A673 (cell line): Measurements from ENCODE around the gene CACNA2D3. TPM values are rescaled to one million over a fixed set of nuclear protein-coding genes. Genes with fewer than 3 reads are reported as not detected.

ENCODE experiments used
- BruUV-seq: library from RNA; stranded (reverse); fragments of 400-500 nt; replicated peaks from 2 replicates; lab custom pipeline; 2021; lab: Mats Ljungman, UMichigan
- CTCF ChIA-PET: fragments of 300-600 bp; sonication (Branson Sonifier 250); formaldehyde crosslinking; loops from one replicate; lab custom pipeline; 2022; ENCODE audit warnings: antibody characterized with exemption; lab: Charles Lee
- POLR2A ChIA-PET: fragments of 300-600 bp; sonication (Branson Sonifier 250); formaldehyde crosslinking; loops from one replicate; lab custom pipeline; 2022; ENCODE audit warnings: antibody characterized with exemption; ENCODE audit not compliant: low non-redundant PET; lab: Charles Lee
- DNase-seq: peaks from one replicate; pipeline ENCODE4 v3.0.0-alpha.2; 2015; ENCODE audit warnings: low spot score
- H3K27ac ChIP-seq: fragments of 200-600 bp; sonication (generic); 2 replicates; pipeline ENCODE4 v1.5.1; 2016; ENCODE audit warnings: mixed run types, low read depth, mild to moderate bottlenecking, mixed read lengths, antibody characterized with exemption, low read length; ENCODE audit not compliant: poor library complexity, severe bottlenecking
- H3K27me3 ChIP-seq: fragments of 200-600 bp; sonication (generic); replicated peaks from 2 replicates; pipeline ENCODE4 v1.6.1; 2017; ENCODE audit warnings: mixed run types, low read depth, mild to moderate bottlenecking, mixed read lengths, antibody characterized with exemption, low read length; ENCODE audit not compliant: insufficient read depth, poor library complexity
- H3K36me3 ChIP-seq: fragments of 200-600 bp; sonication (generic); 2 replicates; pipeline ENCODE4 v1.6.1; 2016; ENCODE audit warnings: mixed run types, mild to moderate bottlenecking, mixed read lengths, antibody characterized with exemption, low read length; ENCODE audit not compliant: insufficient read depth, poor library complexity, severe bottlenecking
- H3K4me1 ChIP-seq: fragments of 200-600 bp; sonication (generic); 2 replicates; pipeline ENCODE4 v1.6.1; 2017; ENCODE audit warnings: mixed run types, mild to moderate bottlenecking, mixed read lengths, antibody characterized with exemption, low read length; ENCODE audit not compliant: insufficient read depth, poor library complexity, severe bottlenecking
- H3K4me3 ChIP-seq: fragments of 200-600 bp; sonication (generic); 2 replicates; pipeline ENCODE4 v1.5.1; 2016; ENCODE audit warnings: low read depth, mixed run types, mild to moderate bottlenecking, mixed read lengths, low read length; ENCODE audit not compliant: poor library complexity, severe bottlenecking
- H3K9me3 ChIP-seq: fragments of 200-600 bp; sonication (generic); 2 replicates; pipeline ENCODE4 v1.6.1; 2016; ENCODE audit warnings: mixed run types, low read depth, mild to moderate bottlenecking, mixed read lengths, antibody characterized with exemption, low read length; ENCODE audit not compliant: poor library complexity, severe bottlenecking
- EZH2 ChIP-seq: fragments of 200-600 bp; sonication (generic); IDR thresholded peaks from 2 replicates; pipeline ENCODE4 v1.6.1; 2017; ENCODE audit warnings: borderline replicate concordance, low read depth, mild to moderate bottlenecking, mixed read lengths, antibody characterized with exemption, low read length; ENCODE audit not compliant: poor library complexity, severe bottlenecking
- intact Hi-C: fragments of 100-400 bp; cut with micrococcal nuclease; formaldehyde crosslinking; loops from one replicate; pipeline ENCODE4 v1.10.0; 2022; ENCODE audit not compliant: unreplicated experiment
- total RNA-seq: library from RNA; stranded (reverse); gene quantifications from 2 replicates; pipeline ENCODE4 v1.2.3, GENCODE V29; 2021
- TF ChIP-seq, protein P1 (sequence below): fragments of 300-800, 200-600 bp; sonication (generic); conservative IDR thresholded peaks from 2 replicates; pipeline ENCODE4 v1.5.1; 2017; ENCODE audit warnings: low read depth, mild to moderate bottlenecking, antibody characterized with exemption, low read length, moderate library complexity, mixed read lengths

The CACNA2D3 gene
- total RNA-seq, 1 experiment from 2014 or later: not detected

DNA sequence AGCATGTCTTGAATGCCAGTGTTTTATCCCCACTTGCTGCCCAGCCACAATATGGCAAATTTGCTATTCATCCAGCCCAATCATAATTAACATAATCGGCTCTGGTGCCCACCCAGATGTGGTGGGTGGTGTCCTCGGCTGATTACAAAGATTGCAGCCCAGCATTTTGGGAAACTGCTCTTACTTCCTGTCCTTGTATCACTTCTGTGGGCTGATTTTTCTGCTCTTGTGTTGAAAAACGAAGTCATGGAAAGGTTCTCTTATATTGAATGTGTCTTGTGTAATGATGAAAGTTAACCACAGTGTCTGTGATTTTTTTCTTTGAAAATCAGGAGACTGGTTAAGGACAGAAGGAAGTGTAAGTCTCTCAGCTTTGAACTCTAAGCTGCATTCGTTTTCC, 141.7 kb downstream of the CACNA2D3 start:
- H3K36me3 ChIP-seq: no peaks in the 10 kb centered on the region
- H3K4me3 ChIP-seq: no peak overlapping the region
- intact Hi-C loops: no loop called here
- no peaks in the 10 kb centered on the region for H3K27me3 ChIP-seq
- TF ChIP-seq EZH2: no peak
- TF ChIP-seq, protein P1, sequence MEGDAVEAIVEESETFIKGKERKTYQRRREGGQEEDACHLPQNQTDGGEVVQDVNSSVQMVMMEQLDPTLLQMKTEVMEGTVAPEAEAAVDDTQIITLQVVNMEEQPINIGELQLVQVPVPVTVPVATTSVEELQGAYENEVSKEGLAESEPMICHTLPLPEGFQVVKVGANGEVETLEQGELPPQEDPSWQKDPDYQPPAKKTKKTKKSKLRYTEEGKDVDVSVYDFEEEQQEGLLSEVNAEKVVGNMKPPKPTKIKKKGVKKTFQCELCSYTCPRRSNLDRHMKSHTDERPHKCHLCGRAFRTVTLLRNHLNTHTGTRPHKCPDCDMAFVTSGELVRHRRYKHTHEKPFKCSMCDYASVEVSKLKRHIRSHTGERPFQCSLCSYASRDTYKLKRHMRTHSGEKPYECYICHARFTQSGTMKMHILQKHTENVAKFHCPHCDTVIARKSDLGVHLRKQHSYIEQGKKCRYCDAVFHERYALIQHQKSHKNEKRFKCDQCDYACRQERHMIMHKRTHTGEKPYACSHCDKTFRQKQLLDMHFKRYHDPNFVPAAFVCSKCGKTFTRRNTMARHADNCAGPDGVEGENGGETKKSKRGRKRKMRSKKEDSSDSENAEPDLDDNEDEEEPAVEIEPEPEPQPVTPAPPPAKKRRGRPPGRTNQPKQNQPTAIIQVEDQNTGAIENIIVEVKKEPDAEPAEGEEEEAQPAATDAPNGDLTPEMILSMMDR: no peak
- no TSS peak for BruUV-seq
- no peak overlapping the region for H3K27ac ChIP-seq
- H3K4me1 ChIP-seq: no peaks in the 10 kb centered on the region
- H3K9me3 ChIP-seq: no peaks in the 10 kb centered on the region
- CTCF ChIA-PET: no interaction called here
- no peak for DNase-seq
- POLR2A ChIA-PET: no interaction called here

DNA sequence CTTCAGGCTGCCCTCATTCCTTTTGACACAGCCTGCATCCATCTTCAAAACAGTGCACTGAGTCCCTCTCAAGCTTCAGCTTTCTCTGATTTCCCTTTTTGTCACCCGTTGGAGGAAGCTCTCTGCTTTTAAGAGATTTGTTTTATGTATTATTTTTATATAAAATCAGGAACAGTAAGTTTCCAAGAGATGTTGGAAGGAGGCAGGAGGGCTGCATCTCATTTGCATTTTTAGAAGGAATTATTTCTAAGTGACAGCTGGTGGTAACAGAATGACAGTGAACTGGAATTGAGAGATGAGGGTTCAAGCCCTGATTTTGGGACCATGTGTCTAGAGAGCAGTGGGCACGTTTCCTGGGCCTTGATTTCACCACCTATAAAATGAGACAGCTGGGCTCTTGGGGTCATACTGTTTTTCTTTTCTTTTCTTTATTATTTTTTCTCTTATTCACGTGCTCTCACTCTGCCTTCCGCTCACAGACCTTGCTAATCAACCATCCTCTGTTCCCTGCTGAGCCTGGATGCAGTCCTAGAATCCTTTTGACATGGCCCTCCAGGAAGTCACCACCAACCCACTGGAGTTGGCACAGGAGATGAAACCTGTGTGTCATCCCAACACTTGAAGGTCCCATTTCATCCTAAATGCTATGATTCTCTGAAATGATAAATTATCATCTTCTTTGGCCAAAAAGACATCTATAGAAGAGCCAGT, 148.6 kb downstream of the CACNA2D3 start:
- H3K4me1 ChIP-seq: no peaks in the 10 kb centered on the region
- ChIA-PET CTCF (no interaction called here), POLR2A (no interaction called here)
- BruUV-seq: no TSS peak
- DNase-seq: no peak
- H3K27ac ChIP-seq: no peak overlapping the region
- H3K9me3 ChIP-seq: no peaks in the 10 kb centered on the region
- intact Hi-C loops: no loop called here
- no peaks in the 10 kb centered on the region for H3K36me3 ChIP-seq
- no peak for TF ChIP-seq EZH2
- TF ChIP-seq, protein P1: no peak
- no peak overlapping the region for H3K4me3 ChIP-seq
- no peaks in the 10 kb centered on the region for H3K27me3 ChIP-seq

DNA sequence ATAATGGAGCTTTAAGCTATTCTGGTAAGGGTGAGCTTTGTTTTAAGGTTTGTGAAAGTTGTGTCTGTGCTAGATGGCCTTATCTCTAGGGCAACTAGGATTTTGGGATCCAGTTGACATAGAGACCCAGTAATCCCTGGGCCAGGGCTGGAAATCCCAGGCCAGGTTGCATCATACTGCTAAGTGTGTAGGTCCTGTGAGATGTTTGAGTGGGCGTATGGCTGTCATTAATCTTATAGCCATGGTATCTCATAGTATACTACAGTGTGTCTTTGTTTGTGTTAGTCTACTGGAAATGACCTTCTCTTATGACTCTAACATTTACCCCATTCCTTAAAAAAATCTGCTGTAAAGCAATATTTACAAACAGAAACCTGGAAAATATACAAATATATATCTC, 151.4 kb downstream of the CACNA2D3 start:
- H3K27me3 ChIP-seq: no peaks in the 10 kb centered on the region
- no peaks in the 10 kb centered on the region for H3K9me3 ChIP-seq
- H3K4me3 ChIP-seq: no peak overlapping the region
- ChIA-PET POLR2A (no interaction called here), CTCF (no interaction called here)
- no peaks in the 10 kb centered on the region for H3K4me1 ChIP-seq
- intact Hi-C loops: no loop called here
- TF ChIP-seq, protein P1: no peak
- TF ChIP-seq EZH2: no peak
- no peak for DNase-seq
- H3K27ac ChIP-seq: no peak overlapping the region
- no peaks in the 10 kb centered on the region for H3K36me3 ChIP-seq
- no TSS peak for BruUV-seq
